GM21390 (cell line): ENCODE data around the gene PIGU.
"Not testable (repeated sequence)": the region's sequence is repeated elsewhere in the genome, so short reads cannot be mapped to it uniquely, and the experiment has no call there.

Source experiments
- ATAC-seq: cut with Tn5 transposase; IDR thresholded peaks from one replicate; pipeline ENCODE4 v1.9.1; 2021; ENCODE audit not compliant: unreplicated experiment

The PIGU gene

DNA sequence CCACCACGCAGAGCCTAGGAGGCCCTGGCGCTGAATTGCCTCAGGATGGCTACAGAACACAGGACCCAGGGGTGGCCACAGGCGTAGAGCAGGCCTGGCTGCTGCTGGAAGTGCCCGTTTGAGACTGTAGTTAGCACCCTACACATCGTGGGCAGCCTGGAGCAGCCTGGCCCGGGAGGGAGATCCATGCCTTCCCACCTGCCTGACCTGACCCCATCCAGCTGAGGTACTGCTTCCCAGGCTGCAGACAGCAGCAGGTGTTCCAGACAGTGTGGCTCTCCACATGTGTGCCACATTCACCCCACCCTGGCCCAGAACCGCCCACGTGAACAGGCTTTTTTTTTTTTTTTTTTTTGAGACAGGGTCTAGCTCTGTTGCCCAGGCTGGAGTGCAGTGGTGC is 139.2 kb downstream of the PIGU start:
- ATAC-seq = no peak

DNA sequence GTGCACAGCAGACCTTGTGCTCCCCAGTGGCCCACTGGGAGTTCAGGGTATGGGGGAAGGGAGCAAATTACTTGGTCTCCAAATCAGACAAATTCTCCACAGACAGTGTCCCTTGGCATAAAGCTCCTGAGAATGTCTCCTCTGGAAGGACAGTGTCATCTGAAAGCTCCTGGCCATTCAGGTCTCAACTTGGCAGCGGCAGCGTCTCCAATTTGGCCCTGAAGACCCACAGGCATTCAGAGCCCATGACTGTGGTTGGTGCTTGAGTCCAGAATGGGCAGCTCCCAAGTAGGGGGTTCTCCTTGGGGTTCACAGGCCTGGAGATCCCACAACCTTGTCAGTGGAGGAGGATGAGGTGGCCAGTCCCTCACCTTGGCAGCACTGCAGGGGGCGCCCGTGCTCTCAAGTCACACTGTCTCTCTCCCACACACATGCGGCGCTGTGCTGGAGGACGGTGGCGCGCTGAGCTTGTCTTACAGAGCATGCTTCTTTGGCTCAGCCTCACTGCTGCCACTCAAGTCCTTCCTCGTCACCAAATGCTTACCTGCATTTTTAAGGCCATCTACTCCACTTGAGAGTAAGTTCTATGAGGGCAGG is 140.0 kb downstream of the PIGU start:
- no peak for ATAC-seq

DNA sequence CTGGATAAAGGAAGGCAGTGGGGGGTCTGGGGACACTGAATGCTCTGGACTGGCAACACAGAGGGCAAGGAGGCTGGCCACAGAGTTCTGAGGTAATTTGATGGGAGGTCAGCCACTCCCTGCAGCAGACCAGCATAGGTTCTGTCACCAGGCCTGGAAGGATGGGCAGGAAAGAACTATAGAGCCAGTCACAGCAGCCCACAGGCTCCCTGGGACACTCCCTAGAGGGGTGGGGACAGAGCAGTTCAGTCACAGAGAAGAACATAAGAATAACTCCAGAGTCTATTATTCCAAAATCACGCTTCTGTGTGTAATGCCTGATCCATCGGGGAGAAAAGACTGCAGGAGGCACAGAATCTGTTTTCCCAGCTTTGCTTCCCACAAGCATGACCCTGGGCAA is 141.0 kb downstream of the PIGU start:
- ATAC-seq = no peak

DNA sequence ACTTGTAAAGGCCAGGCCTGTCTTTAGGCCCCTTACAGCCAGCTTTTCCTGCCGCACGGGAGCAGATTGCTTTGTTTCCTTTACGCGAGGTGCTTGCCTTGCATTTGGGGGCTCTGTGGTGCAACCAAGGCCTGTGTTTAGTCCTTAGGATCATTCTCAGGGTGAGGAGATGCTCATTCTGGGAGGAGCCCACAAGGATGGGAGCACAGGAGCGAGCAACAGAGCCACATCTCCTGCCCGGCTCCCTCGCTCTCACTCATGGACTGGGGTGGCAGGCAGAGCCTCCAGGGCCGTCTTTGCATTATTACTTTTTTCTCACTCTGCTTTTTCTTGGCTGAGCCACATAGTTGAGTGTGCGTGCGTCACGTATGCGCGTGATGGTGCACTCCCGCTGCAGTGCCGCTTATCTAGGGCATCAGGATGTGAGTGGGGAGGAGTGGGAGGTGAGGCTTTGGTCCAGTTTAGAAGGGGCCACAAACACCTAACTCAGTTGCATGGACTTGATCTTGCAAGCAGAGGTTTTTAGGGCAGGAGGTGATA is 141.5 kb downstream of the PIGU start:
- ATAC-seq = no peak

DNA sequence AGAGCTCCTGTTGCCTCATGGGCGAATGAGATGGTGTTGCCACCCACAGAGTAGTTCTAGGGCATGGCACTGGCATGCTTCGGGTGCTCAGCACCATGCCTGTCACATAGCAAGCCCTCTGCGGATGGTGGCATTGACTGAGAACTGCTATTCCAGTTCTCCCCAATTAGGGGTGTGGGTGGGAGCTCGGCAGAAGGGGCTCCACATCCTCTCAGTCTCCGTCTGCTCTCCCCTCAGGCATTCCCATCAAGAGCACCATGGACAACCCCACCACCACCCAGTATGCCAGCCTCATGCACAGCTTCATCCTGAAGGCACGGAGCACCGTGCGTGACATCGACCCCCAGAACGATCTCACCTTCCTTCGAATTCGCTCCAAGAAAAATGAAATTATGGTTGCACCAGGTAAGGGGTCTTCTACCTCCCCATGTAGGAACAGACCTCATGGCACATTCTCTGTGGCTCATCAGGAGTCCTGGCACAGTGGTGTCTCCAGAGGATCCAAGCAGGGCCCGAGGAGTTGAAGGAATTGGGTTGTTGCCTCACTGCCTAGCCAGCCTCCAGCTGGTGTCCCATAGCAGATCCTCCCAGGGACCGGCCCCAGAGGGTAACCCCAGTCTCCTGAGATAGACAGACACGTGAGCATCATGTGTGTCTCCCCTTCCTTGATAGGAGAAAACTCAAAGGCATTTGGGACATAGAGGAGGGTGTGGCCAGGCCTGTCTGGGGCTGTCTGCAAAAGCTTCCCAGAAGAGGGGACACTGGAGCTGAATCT is 142.3 kb downstream of the PIGU start:
- ATAC-seq = no peak

DNA sequence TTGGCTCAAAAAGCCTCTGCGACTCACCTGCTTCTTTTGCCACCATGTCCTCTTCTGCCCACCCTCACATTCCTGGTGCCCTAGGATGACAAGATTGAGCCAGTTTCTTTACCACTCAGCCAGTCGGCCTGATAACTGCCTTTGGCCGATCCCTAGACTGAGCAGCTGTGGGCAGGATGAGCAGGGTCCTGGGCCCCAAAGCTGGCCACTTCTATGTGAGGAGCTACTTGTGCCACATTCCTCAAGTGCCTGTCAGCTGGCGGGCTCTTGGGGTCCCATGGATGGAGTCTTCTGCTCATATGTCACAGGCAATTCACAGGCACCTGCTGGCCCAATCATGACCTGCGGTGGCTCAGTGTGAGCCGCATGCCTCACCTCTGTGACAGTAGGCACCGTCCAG is 144.1 kb downstream of the PIGU start:
- ATAC-seq = no peak

DNA sequence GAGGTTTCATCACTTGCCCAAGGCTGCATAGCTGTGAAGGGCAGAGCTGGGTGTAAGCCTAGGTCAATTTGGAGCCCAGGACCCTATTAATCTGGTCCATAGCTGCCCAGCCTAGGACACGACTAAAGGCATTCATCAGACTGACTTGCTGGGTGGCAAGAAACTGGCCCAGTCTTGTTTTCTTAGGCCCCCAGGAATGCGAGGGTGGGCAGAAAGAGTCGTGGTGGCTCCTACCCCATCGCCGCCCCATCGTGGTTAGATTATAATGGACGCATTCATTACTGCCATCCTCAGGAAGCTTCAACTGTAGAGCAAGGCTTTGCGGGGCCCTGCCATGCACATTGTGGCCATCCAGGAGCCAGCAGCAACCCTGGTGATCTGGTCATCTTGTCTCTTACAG is 144.6 kb downstream of the PIGU start:
- ATAC-seq = no peak

DNA sequence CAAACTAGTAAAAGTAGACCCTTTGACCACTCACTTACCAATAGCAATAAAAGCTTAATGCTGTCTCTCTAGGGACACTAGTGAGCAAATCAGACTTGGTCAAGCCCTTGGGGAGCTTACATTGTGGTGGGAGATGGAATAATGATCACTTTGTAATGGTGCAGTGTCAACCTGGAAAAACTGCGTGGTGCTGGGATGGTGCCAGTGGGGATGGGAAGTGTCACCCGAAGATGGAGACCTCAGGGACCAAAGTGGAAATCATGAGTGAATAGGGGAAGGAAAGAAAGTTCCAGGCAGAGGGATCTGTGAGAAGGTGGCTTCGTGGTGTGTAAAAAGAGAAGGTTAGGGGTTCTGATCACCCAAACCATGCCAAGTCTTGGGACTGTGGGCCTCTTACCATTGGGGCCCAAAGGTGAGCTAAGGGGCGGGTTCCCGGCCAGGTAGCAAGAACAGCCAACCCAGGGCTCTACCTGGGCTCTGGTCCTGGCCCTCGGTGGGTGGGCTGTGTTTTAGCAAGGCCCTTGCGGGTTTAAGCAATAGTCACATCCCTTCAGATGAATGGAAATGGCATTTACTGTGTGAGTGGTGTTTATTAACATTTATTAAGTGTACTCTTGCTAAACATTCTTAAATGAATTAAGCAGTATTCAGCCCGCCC is 145.2 kb downstream of the PIGU start:
- no peak for ATAC-seq

DNA sequence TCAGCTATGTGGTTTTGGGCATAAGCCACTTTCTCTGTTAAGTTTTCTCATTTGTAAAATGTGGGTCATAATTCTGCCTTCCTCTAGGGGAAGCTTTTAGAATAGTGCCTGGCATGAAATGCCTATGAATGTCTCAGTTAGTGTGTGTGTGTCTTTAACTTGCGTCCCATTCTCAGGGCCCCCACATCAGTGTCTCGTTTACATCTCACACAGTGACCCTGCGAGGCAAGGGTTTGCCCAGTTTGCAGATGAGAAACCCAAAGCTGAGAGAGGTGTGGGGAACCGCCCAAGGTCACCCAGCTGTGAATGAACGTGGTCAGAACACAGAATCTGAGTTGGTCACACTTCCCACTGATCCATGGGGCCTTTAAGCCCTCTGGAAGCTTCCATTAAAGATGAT is 146.6 kb downstream of the PIGU start:
- ATAC-seq = no peak

DNA sequence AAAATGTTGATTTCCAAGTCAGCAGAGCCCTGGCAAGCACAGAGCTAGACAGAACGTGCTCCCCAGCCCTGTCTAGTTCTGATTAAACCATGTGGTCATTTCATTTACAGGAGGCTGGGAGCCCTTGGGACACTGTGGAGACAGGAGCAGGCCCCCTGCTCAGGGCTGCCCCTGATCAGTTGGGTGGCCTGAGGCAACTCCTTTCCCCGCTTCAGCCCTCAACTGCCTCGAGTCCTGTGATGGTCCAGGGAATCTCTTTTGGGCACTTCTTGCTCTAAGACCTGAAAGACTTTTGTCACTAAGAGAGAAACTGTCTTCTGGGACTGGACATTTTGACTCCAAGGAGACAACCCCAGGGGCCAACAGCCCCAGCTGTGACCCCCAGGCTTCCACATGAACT is 147.2 kb downstream of the PIGU start:
- no peak for ATAC-seq

DNA sequence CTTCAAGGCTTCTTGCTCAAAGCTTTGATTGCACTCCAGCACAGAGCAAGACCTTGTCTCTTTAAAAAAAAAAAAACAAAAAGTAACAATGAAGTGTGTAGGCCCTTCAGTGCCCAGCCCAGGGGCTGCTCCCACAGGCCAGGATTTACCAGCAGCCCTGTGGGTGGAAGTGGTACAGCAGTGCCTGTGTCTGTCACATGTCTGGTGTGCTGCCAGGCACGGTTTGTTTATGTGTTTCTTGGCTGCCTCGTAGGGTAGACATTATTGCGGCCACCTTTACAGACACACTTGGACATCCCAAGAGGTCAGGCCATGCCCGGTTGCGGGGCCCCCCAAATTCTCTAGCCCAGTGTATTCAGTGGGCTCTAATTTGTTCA is 148.0 kb downstream of the PIGU start:
- no peak for ATAC-seq

DNA sequence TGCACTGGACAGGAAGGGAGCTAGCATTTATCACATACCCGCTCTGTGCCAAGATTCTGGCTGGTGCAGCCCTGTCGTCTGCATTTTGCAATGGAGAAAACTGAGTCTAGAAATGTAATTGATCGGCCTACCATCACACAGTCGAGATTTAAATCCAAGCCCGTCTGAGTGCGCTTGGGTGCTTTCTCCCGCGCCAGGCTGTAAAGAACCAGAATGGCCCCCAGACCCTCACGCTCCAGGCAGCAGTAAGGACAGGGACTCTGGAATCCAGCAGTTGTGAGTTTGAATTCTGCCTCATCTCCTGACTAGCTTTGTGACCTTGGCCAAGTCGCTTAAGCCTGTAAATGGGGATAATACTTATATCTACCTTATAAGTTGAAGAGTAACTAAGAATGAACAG is 149.9 kb downstream of the PIGU start:
- ATAC-seq = no peak

DNA sequence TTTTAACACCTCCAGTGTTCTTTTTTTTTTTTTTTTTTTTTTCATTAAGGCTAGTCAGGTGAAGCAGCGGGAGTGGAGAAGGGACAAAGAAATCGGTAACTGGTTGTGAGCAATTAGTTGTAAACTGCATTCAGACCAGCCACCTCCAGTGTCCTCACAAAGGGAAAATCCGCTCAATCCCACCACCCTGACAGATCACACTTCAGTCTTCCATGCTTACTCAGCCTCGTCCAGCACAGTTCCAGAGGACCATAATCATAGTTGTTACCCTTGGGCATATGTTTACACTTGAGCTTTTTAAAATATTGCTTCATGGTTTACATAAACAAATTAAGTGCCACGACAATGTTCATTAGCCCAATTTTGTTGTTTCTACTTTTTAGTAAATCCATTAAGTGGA is 150.4 kb downstream of the PIGU start:
- ATAC-seq = no peak

DNA sequence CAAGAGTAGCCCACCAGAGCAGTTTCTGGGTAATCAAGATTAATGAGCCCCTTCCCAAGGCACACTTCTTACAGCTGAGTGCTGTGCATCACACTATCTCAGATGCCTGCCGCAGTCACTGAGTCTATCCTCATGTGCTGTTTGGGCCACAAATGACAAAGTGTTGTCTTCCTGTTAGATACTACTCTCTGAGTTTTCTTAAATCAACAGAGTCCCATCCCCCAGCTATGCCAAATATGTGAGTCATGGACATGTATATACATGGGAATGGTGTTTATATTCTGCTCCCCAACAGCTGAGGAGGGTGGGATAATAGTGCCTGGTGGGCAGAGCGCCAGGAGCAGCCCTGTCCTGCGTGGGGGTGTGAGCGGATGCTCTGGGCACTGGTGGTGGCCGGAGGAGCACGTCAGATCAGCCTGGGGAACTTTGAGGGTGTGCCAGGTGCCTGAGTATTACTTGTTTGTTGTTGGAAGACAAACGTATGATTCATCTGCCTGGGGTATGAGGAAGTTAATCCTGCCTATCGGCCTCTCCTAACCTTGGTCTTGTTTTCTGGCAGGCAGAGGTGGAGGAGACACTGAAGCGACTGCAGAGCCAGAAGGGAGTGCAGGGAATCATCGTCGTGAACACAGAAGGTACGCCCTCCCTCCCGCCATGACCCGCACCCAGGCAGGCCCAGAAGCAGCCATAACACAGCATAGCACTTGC is 151.0 kb downstream of the PIGU start:
- ATAC-seq = no peak

DNA sequence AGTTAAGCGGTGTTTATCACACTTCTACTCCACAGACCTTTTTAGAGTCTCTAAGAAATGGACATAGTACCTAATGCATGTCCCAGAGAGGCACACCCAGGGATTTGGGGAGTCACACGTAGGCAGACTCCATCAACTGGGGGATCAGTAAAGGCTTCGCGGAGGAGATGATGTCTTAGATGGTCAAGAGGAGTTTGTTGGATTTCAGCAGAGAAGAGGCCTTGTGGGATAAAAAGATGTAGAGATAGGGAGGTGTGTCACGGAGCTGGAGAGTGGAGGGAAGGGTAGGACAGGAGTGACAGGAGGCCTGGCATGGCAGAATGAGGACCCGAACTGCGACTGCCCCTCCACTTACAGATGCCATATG is 151.6 kb downstream of the PIGU start:
- no peak for ATAC-seq

DNA sequence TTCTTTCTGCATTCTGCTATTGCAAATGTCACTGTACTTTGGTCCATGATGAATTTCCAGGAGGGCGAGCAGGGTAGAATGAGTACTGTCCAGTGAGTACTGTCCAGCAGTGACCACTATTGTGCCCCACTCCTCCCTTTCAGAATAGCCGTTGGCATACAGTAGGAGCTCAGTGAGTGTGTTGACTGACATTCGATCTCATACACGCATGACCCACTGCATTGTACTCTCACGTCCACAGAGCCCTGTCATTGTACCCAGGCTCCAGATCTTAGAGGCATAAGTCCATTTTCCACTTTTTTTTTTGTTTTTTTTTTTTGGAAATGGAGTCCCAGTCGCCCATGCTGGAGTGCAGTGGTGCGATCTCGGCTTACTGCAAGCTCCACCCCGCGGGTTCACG is 152.5 kb downstream of the PIGU start:
- no peak for ATAC-seq

DNA sequence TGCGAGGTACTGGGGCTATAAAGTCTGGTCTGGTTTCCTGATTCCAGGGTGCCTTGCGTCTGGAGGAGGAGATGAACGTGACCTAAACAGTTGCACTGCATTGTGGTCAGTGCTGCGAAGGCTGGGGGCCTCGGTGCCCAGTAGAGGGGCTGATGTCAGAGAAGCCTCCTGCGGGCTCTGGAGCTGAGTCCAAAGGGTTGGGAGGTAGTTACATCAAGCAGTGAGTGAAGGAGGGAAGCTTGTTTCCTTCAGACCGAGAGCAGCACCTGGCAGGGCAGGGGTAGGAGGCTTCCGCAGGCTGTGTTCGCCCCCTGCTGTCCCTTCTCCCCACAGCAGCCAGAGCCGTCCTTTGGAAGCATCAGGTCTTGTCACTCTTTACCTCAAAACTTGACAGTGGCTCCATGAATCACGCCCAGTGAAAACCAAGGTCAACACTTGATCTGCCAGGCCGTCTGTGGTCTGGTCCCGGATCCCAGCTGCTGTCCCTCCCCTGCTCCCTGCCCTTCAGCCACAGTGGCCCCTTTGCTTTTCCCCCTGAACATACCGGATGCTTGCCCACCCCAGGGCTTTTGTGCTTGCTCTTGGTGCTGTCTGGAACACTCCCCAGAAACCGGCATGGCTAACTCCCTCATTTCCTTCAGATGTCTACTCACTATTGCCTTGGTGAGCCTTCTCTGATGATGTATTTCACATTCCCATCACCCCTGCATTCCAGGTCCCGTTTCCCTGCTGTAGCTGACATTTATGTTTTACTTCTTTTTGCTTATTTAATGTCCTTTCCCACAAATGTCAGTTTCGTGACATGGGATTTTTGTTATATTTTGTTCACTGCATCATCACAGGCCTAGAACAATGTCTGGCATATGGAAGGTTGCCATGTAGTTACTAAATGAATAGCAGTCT is 153.7 kb downstream of the PIGU start:
- no peak for ATAC-seq

DNA sequence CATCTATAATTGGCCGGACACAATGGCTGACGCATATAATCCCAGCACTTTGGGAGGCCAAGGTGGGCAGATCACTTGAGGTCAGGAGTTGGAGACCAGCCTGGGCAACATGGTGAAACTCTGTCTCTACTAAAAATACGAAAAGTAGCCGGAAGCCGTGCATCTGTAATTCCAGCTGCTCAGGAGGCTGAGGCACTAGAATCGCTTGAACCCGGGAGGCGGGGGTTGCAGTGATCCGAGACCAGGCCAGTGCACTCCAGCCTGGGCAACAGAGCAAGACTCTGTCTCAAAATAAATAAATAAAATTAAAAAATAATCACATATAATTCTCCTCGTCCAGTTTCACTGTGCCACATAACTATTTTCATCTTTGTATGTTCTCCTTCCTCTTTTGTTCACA is 157.1 kb downstream of the PIGU start:
- not testable (repeated sequence) for ATAC-seq

DNA sequence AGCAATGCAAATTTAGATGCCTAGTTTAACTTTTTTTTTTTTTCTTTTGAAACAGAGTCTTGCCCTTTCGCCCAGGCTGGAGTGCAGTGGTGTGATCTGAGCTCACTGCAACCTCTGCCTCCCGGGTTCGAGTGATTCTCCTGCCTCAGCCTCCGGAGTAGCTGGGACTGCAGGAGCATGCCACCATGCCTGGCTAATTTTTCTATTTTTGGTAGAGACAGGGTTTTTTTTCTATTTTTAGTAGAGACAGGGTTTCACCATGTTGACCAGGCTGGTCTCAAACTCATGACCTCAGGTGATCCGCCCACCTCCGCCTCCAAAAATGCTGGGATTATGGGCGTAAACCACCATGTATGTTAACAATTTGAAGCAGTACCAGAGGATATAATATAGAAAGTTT is 158.0 kb downstream of the PIGU start:
- ATAC-seq = not testable (repeated sequence)

DNA sequence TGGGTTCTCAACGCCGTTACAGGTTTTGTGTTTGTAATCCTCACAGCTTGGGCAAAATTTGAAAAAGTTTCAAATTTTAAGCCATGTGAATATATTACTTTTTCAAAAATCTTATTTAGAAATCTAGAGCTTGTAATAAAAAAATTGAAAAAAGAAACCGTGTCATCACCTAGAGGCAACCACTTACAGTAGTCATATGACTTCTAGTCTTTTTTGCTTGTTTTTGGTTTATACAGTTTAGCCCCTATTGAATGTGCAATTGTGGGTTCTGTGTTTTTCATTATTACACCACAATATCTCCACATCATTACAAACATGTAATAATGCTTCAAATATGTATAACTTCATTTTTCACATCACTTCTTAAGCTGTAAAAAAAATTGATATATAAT is 159.8 kb downstream of the PIGU start:
- ATAC-seq = no peak
